Activated CD8-positive, alpha-beta T cell treated with anti-CD3 and anti-CD28 coated beads, Interleukin-2, amount 10 ng/mL, durations not matched to agents 7 days and 5 days (primary cell): Measurements from ENCODE around the gene ZNF738. TPM values are rescaled to one million over a fixed set of nuclear protein-coding genes. Genes with fewer than 3 reads are reported as not detected.
"Not testable (repeated sequence)": the region's sequence is repeated elsewhere in the genome, so short reads cannot be mapped to it uniquely, and the experiment has no call there.

Experiments
- ATAC-seq: fragments of 150-1000 bp; cut with Tn5 transposase; one replicate; pipeline ENCODE4 v1.10.0; 2021; ENCODE audit warnings: moderate library complexity
- CTCF ChIA-PET: fragments of 350-600 bp; sonication (Branson Sonifier 250); formaldehyde crosslinking; loops from one replicate; lab custom pipeline; 2021; ENCODE audit warnings: antibody characterized with exemption; lab: Charles Lee
- POLR2A ChIA-PET: fragments of 350-600 bp; sonication (Branson Sonifier 250); formaldehyde crosslinking; loops from one replicate; lab custom pipeline; 2021; ENCODE audit warnings: antibody characterized with exemption; lab: Charles Lee
- DNase-seq: peaks from one replicate; pipeline ENCODE4 v3.0.0-alpha.2; 2020
- H3K27ac Mint-ChIP-seq: one replicate; pipeline ENCODE4 v1.8.0; 2021; ENCODE audit warnings: mild to moderate bottlenecking, mixed read lengths
- H3K27me3 Mint-ChIP-seq: one replicate; pipeline ENCODE4 v1.8.0; 2021; ENCODE audit warnings: low read depth, mixed read lengths
- H3K36me3 Mint-ChIP-seq: one replicate; pipeline ENCODE4 v1.8.0; 2021; ENCODE audit warnings: low read depth, mixed read lengths
- H3K4me1 Mint-ChIP-seq: one replicate; pipeline ENCODE4 v1.8.0; 2021; ENCODE audit warnings: low read depth, mixed read lengths
- H3K4me3 Mint-ChIP-seq: one replicate; pipeline ENCODE4 v1.8.0; 2021; ENCODE audit warnings: mild to moderate bottlenecking, mixed read lengths
- H3K9me3 Mint-ChIP-seq: one replicate; pipeline ENCODE4 v1.8.0; 2022; ENCODE audit warnings: mixed read lengths; ENCODE audit not compliant: insufficient read depth
- total RNA-seq, 2 experiments: library from RNA; stranded (reverse); gene quantifications; one replicate each; pipeline ENCODE4 v1.2.3, GENCODE V29; 2021

ZNF738 gene
- 10 to 100 TPM; 20.1 to 20.5 TPM for total RNA-seq

GRCh38 chr19:21358768-21359451 lies at the start of gene ZNF738:
Gene ZNF738, plus strand, starts transcription at chr19:21359000. Its CDS starts 141 bp downstream, at chr19:21359141.
- ChIA-PET CTCF (interaction anchor here (0.8 kb wide), 1 partner anchor 30 kb away, joined by 3 read pairs; the partner anchor contains the start of gene ZNF708), POLR2A (interaction anchor here (0.6 to 3.1 kb wide), 10 partner anchors 30 to 583 kb away, joined by 3 to 39 read pairs (median 4); partner anchors contain the start of genes ZNF100, ZNF429, ZNF43 and ZNF431)
- DNase-seq (peak; percentile 93), ATAC-seq (peak; percentile 98)
- Mint-ChIP-seq H3K9me3 (peaks cover 21% of the 10 kb centered on the region), H3K27ac (peak within 1 kb of the TSS; percentile 99), H3K4me1 (peaks cover 15% of the 10 kb centered on the region), H3K36me3 (peaks cover 44% of the 10 kb centered on the region), H3K4me3 (peak within 1 kb of the TSS; percentile 100), H3K27me3 (no peaks in the 10 kb centered on the region)

GRCh38 chr19:21312807-21313206 lies 46.0 kb upstream of the ZNF738 start:
- H3K27me3 Mint-ChIP-seq, POLR2A ChIA-PET, H3K27ac Mint-ChIP-seq, ATAC-seq, CTCF ChIA-PET, DNase-seq, H3K4me3 Mint-ChIP-seq: not testable (repeated sequence)
- peaks cover 17% of the 10 kb centered on the region for H3K4me1 Mint-ChIP-seq
- H3K36me3 Mint-ChIP-seq = peaks cover 71% of the 10 kb centered on the region
- H3K9me3 Mint-ChIP-seq = peaks cover 19% of the 10 kb centered on the region

GRCh38 chr19:21314676-21315075 lies 44.1 kb upstream of the ZNF738 start:
- H3K9me3 Mint-ChIP-seq = peaks cover 21% of the 10 kb centered on the region
- DNase-seq = no peak
- no peaks in the 10 kb centered on the region for H3K27me3 Mint-ChIP-seq
- H3K27ac Mint-ChIP-seq = no peak overlapping the region
- H3K4me1 Mint-ChIP-seq = peaks cover 17% of the 10 kb centered on the region
- ChIA-PET CTCF (no interaction called here), POLR2A (interaction anchor here (3.0 kb wide), 1 partner anchor 14 kb away, joined by 15 read pairs; the partner anchor contains the start of gene ZNF708)
- no peak for ATAC-seq
- no peak overlapping the region for H3K4me3 Mint-ChIP-seq
- H3K36me3 Mint-ChIP-seq = peaks cover 71% of the 10 kb centered on the region

- Mint-ChIP-seq H3K27me3 (no peaks in the 10 kb centered on the region), H3K4me1 (peaks cover 19% of the 10 kb centered on the region), H3K4me3 (no peak overlapping the region), H3K9me3 (peaks cover 17% of the 10 kb centered on the region), H3K27ac (no peak overlapping the region), H3K36me3 (peaks cover 72% of the 10 kb centered on the region)
- ATAC-seq (no peak), DNase-seq (no peak)
- ChIA-PET CTCF (interaction anchor here (0.8 kb wide), 1 partner anchor 11 kb away, joined by 4 read pairs; no protein-coding TSS in a partner anchor), POLR2A (interaction anchor here (1.0 kb wide), 1 partner anchor 157 kb away, joined by 3 read pairs; no protein-coding TSS in a partner anchor)
Observed at GRCh38 chr19:21317821-21318220, 41.0 kb upstream of the ZNF738 start.

GRCh38 chr19:21321134-21321533 lies 37.7 kb upstream of the ZNF738 start:
- no peak for DNase-seq
- peaks cover 83% of the 10 kb centered on the region for H3K36me3 Mint-ChIP-seq
- ChIA-PET CTCF (no interaction called here), POLR2A (no interaction called here)
- H3K9me3 Mint-ChIP-seq = peaks cover 39% of the 10 kb centered on the region
- H3K4me3 Mint-ChIP-seq = no peak overlapping the region
- ATAC-seq = no peak
- H3K27ac Mint-ChIP-seq = no peak overlapping the region
- peaks cover 25% of the 10 kb centered on the region for H3K4me1 Mint-ChIP-seq
- H3K27me3 Mint-ChIP-seq = no peaks in the 10 kb centered on the region

GRCh38 chr19:21321996-21322395 lies 36.8 kb upstream of the ZNF738 start:
- ChIA-PET CTCF (no interaction called here), POLR2A (no interaction called here)
- Mint-ChIP-seq H3K36me3 (peaks cover 82% of the 10 kb centered on the region), H3K27me3 (no peaks in the 10 kb centered on the region), H3K9me3 (peaks cover 42% of the 10 kb centered on the region), H3K4me1 (peaks cover 29% of the 10 kb centered on the region), H3K4me3 (no peak overlapping the region), H3K27ac (no peak overlapping the region)
- DNase-seq (no peak), ATAC-seq (no peak)

GRCh38 chr19:21322528-21322927 lies 36.3 kb upstream of the ZNF738 start:
- H3K36me3 Mint-ChIP-seq = peaks cover 81% of the 10 kb centered on the region
- ATAC-seq (no peak), DNase-seq (no peak)
- peaks cover 32% of the 10 kb centered on the region for H3K4me1 Mint-ChIP-seq
- CTCF ChIA-PET = no interaction called here
- peaks cover 42% of the 10 kb centered on the region for H3K9me3 Mint-ChIP-seq
- H3K27ac Mint-ChIP-seq = no peak overlapping the region
- POLR2A ChIA-PET = no interaction called here
- H3K4me3 Mint-ChIP-seq = no peak overlapping the region
- H3K27me3 Mint-ChIP-seq = no peaks in the 10 kb centered on the region

- ATAC-seq (no peak), DNase-seq (no peak)
- no peak overlapping the region for H3K4me3 Mint-ChIP-seq
- CTCF ChIA-PET = no interaction called here
- peaks cover 40% of the 10 kb centered on the region for H3K9me3 Mint-ChIP-seq
- no peak overlapping the region for H3K27ac Mint-ChIP-seq
- peaks cover 36% of the 10 kb centered on the region for H3K4me1 Mint-ChIP-seq
- POLR2A ChIA-PET = no interaction called here
- H3K36me3 Mint-ChIP-seq = peaks cover 81% of the 10 kb centered on the region
- H3K27me3 Mint-ChIP-seq = no peaks in the 10 kb centered on the region
Observed at GRCh38 chr19:21323000-21323399, 35.8 kb upstream of the ZNF738 start.

GRCh38 chr19:21326169-21326568 lies 32.6 kb upstream of the ZNF738 start:
- POLR2A ChIA-PET = no interaction called here
- peaks cover 78% of the 10 kb centered on the region for H3K36me3 Mint-ChIP-seq
- H3K27ac Mint-ChIP-seq = no peak overlapping the region
- no peaks in the 10 kb centered on the region for H3K27me3 Mint-ChIP-seq
- CTCF ChIA-PET = no interaction called here
- H3K4me3 Mint-ChIP-seq = no peak overlapping the region
- peaks cover 33% of the 10 kb centered on the region for H3K9me3 Mint-ChIP-seq
- DNase-seq = no peak
- ATAC-seq = no peak
- H3K4me1 Mint-ChIP-seq = peaks cover 40% of the 10 kb centered on the region

- no peak for DNase-seq
- peak overlapping the region; percentile 99 for H3K27ac Mint-ChIP-seq
- ATAC-seq = peak; percentile 13
- H3K9me3 Mint-ChIP-seq = peaks cover 34% of the 10 kb centered on the region
- POLR2A ChIA-PET = interaction anchor here (0.5 to 2.8 kb wide), 29 partner anchors 13 to 1947 kb away, joined by 3 to 39 read pairs (median 5); partner anchors contain the start of genes ZNF100, ZNF429, ZNF43 and ZNF431
- no peaks in the 10 kb centered on the region for H3K27me3 Mint-ChIP-seq
- H3K36me3 Mint-ChIP-seq = peaks cover 55% of the 10 kb centered on the region
- H3K4me3 Mint-ChIP-seq = peak overlapping the region; percentile 99
- CTCF ChIA-PET = interaction anchor here (0.6 to 1.6 kb wide), 7 partner anchors 10 to 553 kb away, joined by 3 to 4 read pairs (median 4); partner anchors contain the start of genes ZNF493 and ZNF738
- H3K4me1 Mint-ChIP-seq = peaks cover 30% of the 10 kb centered on the region
Observed at GRCh38 chr19:21328406-21328805, 30.4 kb upstream of the ZNF738 start.

- POLR2A ChIA-PET = interaction anchor here (0.6 to 2.8 kb wide), 33 partner anchors 14 to 1946 kb away, joined by 3 to 39 read pairs (median 4); partner anchors contain the start of genes ZNF100, ZNF14, ZNF429 and ZNF43
- H3K27ac Mint-ChIP-seq = peak within 1 kb of the TSS; percentile 99
- peaks cover 30% of the 10 kb centered on the region for H3K9me3 Mint-ChIP-seq
- CTCF ChIA-PET = interaction anchor here (0.6 to 1.6 kb wide), 7 partner anchors 11 to 554 kb away, joined by 3 to 4 read pairs (median 4); partner anchors contain the start of genes ZNF493 and ZNF738
- DNase-seq = peak; percentile 91
- H3K4me1 Mint-ChIP-seq = peaks cover 28% of the 10 kb centered on the region
- peak; percentile 99 for ATAC-seq
- H3K27me3 Mint-ChIP-seq = no peaks in the 10 kb centered on the region
- peak within 1 kb of the TSS; percentile 99 for H3K4me3 Mint-ChIP-seq
- peaks cover 52% of the 10 kb centered on the region for H3K36me3 Mint-ChIP-seq
Observed at GRCh38 chr19:21328885-21329605, 29.8 kb upstream of the ZNF738 start, which contains the start of gene ZNF708. Gene ZNF708, minus strand, starts transcription at chr19:21329410. Its CDS starts 198 bp downstream, at chr19:21329212.
